Epithelial cell of esophagus (primary cell): ENCODE data around the gene EFNA5.
"Not testable (repeated sequence)": the region's sequence is repeated elsewhere in the genome, so short reads cannot be mapped to it uniquely, and the experiment has no call there.

ENCODE experiments used
- DNase-seq: peaks from one replicate; pipeline ENCODE4 v3.0.0; 2010; ENCODE audit warnings: low read depth
- H3K4me3 ChIP-seq: 2 replicates; pipeline ENCODE4 v1.5.1; 2011; ENCODE audit warnings: mild to moderate bottlenecking, low read length, control low read depth
- TF ChIP-seq, protein P1 (sequence below): IDR thresholded peaks from 2 replicates; pipeline ENCODE4 v1.5.1; 2011; ENCODE audit warnings: low read depth, mild to moderate bottlenecking, low read length, control low read depth, inconsistent platforms; ENCODE audit not compliant: insufficient read depth; ENCODE audit errors: missing control alignments

The EFNA5 gene

GRCh38 chr5:107500347-107500746 is 170.4 kb downstream of the EFNA5 start:
- TF ChIP-seq, protein P1, sequence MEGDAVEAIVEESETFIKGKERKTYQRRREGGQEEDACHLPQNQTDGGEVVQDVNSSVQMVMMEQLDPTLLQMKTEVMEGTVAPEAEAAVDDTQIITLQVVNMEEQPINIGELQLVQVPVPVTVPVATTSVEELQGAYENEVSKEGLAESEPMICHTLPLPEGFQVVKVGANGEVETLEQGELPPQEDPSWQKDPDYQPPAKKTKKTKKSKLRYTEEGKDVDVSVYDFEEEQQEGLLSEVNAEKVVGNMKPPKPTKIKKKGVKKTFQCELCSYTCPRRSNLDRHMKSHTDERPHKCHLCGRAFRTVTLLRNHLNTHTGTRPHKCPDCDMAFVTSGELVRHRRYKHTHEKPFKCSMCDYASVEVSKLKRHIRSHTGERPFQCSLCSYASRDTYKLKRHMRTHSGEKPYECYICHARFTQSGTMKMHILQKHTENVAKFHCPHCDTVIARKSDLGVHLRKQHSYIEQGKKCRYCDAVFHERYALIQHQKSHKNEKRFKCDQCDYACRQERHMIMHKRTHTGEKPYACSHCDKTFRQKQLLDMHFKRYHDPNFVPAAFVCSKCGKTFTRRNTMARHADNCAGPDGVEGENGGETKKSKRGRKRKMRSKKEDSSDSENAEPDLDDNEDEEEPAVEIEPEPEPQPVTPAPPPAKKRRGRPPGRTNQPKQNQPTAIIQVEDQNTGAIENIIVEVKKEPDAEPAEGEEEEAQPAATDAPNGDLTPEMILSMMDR, result no peak
- H3K4me3 ChIP-seq, result no peak overlapping the region

DNA sequence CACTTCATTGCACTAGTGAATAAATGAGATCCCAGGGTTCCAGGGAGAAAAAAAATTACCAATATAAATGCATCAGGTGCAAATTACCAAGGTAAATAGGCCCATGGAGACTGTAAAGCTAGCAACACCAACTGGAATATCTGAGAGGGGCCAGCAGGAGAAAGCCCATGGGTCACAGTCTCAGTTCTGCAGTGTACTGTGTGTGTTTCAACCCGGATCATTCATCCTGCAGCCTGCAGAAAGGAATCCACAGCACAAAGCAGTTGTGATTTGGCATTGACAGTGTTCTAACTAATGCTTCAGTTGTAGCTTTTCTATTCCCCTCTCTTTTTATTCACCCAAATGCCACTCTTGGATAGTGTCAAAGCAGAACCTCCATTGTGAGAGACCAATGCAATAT is 171.0 kb downstream of the EFNA5 start:
- TF ChIP-seq, protein P1, result no peak
- no peak overlapping the region for H3K4me3 ChIP-seq
- no peak for DNase-seq

More at GRCh38 chr5:107500347-107500746, 170.4 kb downstream of the EFNA5 start:
- DNase-seq, result no peak

- TF ChIP-seq, protein P1, result no peak
- H3K4me3 ChIP-seq, result no peak overlapping the region
- DNase-seq, result no peak
Measured at GRCh38 chr5:107499237-107499636, 171.5 kb downstream of the EFNA5 start.

DNA sequence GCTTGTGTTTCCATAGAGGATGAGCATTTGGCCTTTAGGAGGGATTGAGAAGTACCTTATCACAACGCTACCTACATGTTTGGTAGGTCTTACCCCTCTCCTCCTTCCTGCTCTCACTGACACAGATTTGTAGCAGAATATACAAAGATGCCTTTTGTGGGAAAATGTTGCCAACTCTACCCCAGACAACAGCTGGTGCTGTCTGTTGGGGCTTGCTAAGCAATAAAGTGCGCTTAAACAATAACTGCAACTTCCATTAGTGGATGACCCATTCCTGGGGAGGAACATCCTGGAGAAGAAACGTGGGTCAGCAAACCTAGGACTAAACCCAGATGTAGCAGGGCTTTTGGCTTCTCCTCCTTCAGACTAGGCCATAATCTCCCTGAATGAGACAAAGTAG is 174.3 kb downstream of the EFNA5 start:
- DNase-seq, result no peak
- no peak overlapping the region for H3K4me3 ChIP-seq
- TF ChIP-seq, protein P1, result no peak

DNA sequence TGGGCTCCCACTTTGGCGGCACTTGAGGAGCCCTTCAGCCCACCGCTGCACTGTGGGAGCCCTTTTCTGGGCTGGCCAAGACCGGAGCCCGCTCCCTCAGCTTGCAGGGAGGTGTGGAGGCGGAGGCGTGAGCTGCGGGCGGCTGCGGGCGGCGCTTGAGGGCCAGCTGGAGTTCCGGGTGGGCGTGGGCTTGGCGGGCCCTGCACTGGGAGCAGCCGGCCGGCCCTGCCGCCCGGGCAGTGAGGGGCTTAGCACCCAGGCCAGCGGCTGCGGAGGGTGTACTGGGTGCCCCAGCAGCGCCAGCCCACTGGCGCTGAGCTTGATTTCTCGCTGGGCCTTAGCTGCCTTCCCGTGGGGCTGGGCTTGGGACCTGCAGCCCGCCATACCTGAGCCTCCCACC is 176.6 kb downstream of the EFNA5 start:
- not testable (repeated sequence) for DNase-seq

GRCh38 chr5:107487056-107487542 is 183.6 kb downstream of the EFNA5 start:
- peak; percentile 50 for DNase-seq
- no peak overlapping the region for H3K4me3 ChIP-seq
- TF ChIP-seq, protein P1, result no peak

More for the DNA sequence above, 176.6 kb downstream of the EFNA5 start:
- not testable (repeated sequence) for H3K4me3 ChIP-seq

- no peak overlapping the region for H3K4me3 ChIP-seq
- TF ChIP-seq, protein P1, result no peak
- peak; percentile 95 for DNase-seq
Measured at GRCh38 chr5:107486489-107486888, 184.2 kb downstream of the EFNA5 start.
